KOPT-K1 (cell line): ENCODE measurements around the gene HECTD2.
"Not testable (repeated sequence)": the region's sequence is repeated elsewhere in the genome, so short reads cannot be mapped to it uniquely, and the experiment has no call there.

Source experiments
- H3K27ac ChIP-seq: fragments of 200-600 bp; sonication (generic); 2 replicates; pipeline ENCODE4 v1.5.1; 2016; ENCODE audit warnings: antibody characterized with exemption, mild to moderate bottlenecking, low read depth, low read length; ENCODE audit not compliant: poor library complexity, severe bottlenecking
- H3K36me3 ChIP-seq: fragments of 200-600 bp; sonication (generic); 2 replicates; pipeline ENCODE4 v1.5.1; 2017; ENCODE audit warnings: antibody characterized with exemption, mild to moderate bottlenecking, low read length, moderate library complexity; ENCODE audit not compliant: insufficient read depth
- H3K9me3 ChIP-seq: fragments of 200-600 bp; sonication (generic); 2 replicates; pipeline ENCODE4 v1.5.1; 2017; ENCODE audit warnings: antibody characterized with exemption, low read length, mild to moderate bottlenecking; ENCODE audit not compliant: insufficient read depth, poor library complexity, severe bottlenecking

The HECTD2 gene

GRCh38 chr10:91409869-91410637, at the start of gene HECTD2:
Gene HECTD2 (plus strand): TSS chr10:91410344. CDS start chr10:91410439, 95 bp downstream.
- peak within 1 kb of the TSS; percentile 86 for H3K27ac ChIP-seq
- no peaks in the 10 kb centered on the region for H3K36me3 ChIP-seq
- no peaks in the 10 kb centered on the region for H3K9me3 ChIP-seq

GRCh38 chr10:91360461-91360860, 49.7 kb upstream of the HECTD2 start:
- Histone ChIP-seq H3K36me3 (no peaks in the 10 kb centered on the region), H3K9me3 (no peaks in the 10 kb centered on the region), H3K27ac (no peak overlapping the region)

GRCh38 chr10:91365519-91365918, 44.6 kb upstream of the HECTD2 start:
- not testable (repeated sequence) for H3K36me3 ChIP-seq, H3K9me3 ChIP-seq, H3K27ac ChIP-seq

- no peak overlapping the region for H3K27ac ChIP-seq
- no peaks in the 10 kb centered on the region for H3K36me3 ChIP-seq
- H3K9me3 ChIP-seq, result no peaks in the 10 kb centered on the region
These were observed 43.4 kb upstream of the HECTD2 start for GRCh38 chr10:91366704-91367103.

- Histone ChIP-seq H3K36me3 (no peaks in the 10 kb centered on the region), H3K9me3 (no peaks in the 10 kb centered on the region), H3K27ac (no peak overlapping the region)
These were observed 43.0 kb upstream of the HECTD2 start for GRCh38 chr10:91367127-91367531.

GRCh38 chr10:91367558-91367957, 42.6 kb upstream of the HECTD2 start:
- H3K27ac ChIP-seq, result no peak overlapping the region
- no peaks in the 10 kb centered on the region for H3K9me3 ChIP-seq
- H3K36me3 ChIP-seq, result no peaks in the 10 kb centered on the region

GRCh38 chr10:91369978-91370589, 40.1 kb upstream of the HECTD2 start:
- not testable (repeated sequence) for H3K36me3 ChIP-seq, H3K27ac ChIP-seq

GRCh38 chr10:91374052-91374451, 36.1 kb upstream of the HECTD2 start:
- H3K9me3 ChIP-seq, result peaks cover 41% of the 10 kb centered on the region
- H3K27ac ChIP-seq, result no peak overlapping the region

More at GRCh38 chr10:91369978-91370589, 40.1 kb upstream of the HECTD2 start:
- peaks cover 21% of the 10 kb centered on the region for H3K9me3 ChIP-seq

GRCh38 chr10:91378061-91378460, 32.1 kb upstream of the HECTD2 start:
- H3K36me3 ChIP-seq, result no peaks in the 10 kb centered on the region
- no peak overlapping the region for H3K27ac ChIP-seq
- H3K9me3 ChIP-seq, result peaks cover 47% of the 10 kb centered on the region

More at GRCh38 chr10:91374052-91374451, 36.1 kb upstream of the HECTD2 start:
- no peaks in the 10 kb centered on the region for H3K36me3 ChIP-seq

- Histone ChIP-seq H3K36me3 (no peaks in the 10 kb centered on the region), H3K9me3 (peaks cover 20% of the 10 kb centered on the region), H3K27ac (no peak overlapping the region)
These were observed 29.3 kb upstream of the HECTD2 start for GRCh38 chr10:91380873-91381256.

GRCh38 chr10:91381257-91381891, 28.8 kb upstream of the HECTD2 start:
- H3K9me3 ChIP-seq, result peaks cover 16% of the 10 kb centered on the region
- no peaks in the 10 kb centered on the region for H3K36me3 ChIP-seq
- H3K27ac ChIP-seq, result no peak overlapping the region

- no peaks in the 10 kb centered on the region for H3K36me3 ChIP-seq
- H3K9me3 ChIP-seq, result no peaks in the 10 kb centered on the region
- H3K27ac ChIP-seq, result no peak overlapping the region
These were observed 24.6 kb upstream of the HECTD2 start for GRCh38 chr10:91385306-91386085.

GRCh38 chr10:91389636-91390512, 20.3 kb upstream of the HECTD2 start:
- no peaks in the 10 kb centered on the region for H3K9me3 ChIP-seq
- H3K27ac ChIP-seq, result no peak overlapping the region
- H3K36me3 ChIP-seq, result no peaks in the 10 kb centered on the region

GRCh38 chr10:91390513-91390825, 19.7 kb upstream of the HECTD2 start:
- H3K36me3 ChIP-seq, H3K27ac ChIP-seq, H3K9me3 ChIP-seq: not testable (repeated sequence)
